ENCODE results near the gene RHD. TPM values are rescaled to one million over a fixed set of nuclear protein-coding genes. Genes with fewer than 3 reads are reported as not detected.
"Not testable (repeated sequence)": the region's sequence is repeated elsewhere in the genome, so short reads cannot be mapped to it uniquely, and the experiment has no call there.

Gene RHD
- total RNA-seq, 2 experiments from 2014 or later = not detected

DNA sequence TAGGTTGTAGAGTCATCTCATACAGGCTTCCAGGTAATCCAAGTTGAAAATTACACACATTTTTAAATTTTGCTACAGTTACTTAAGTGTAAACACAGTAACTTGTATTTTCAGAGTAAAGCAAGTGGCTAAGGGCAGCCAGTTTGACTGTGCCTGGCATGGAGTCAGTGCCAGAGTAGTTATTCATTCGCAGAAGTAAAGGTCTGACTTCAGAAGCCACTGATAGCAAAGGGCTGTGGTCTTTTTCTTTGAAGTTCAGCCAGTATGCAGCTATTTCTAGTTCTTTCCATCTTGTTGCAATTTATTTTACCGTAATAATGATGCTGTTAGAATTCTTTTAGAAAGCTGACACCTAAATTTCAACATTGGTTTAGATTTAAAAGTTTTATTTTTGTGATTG, 75.2 kb downstream of the RHD start:
- H3K36me3 Mint-ChIP-seq (ENCODE audit: low read depth) = peaks cover 13% of the 10 kb centered on the region
- H3K4me1 Mint-ChIP-seq (ENCODE audit: low read depth) = peaks cover 6% of the 10 kb centered on the region
- H3K27ac Mint-ChIP-seq = no peak overlapping the region
- intact Hi-C loops (cut with micrococcal nuclease) = no loop called here
- DNase-seq = no peak
- no peak overlapping the region for H3K4me3 Mint-ChIP-seq
- CTCF ChIA-PET = interaction anchor here (1.5 kb wide), 1 partner anchor 140 kb away, joined by 4 read pairs; no protein-coding TSS in a partner anchor
- no peaks in the 10 kb centered on the region for H3K9me3 Mint-ChIP-seq
- H3K27me3 Mint-ChIP-seq (ENCODE audit: low read depth) = no peaks in the 10 kb centered on the region

GRCh38 chr1:25349606-25350005, 77.3 kb downstream of the RHD start:
- Mint-ChIP-seq H3K4me1 (ENCODE audit: low read depth) (peaks cover 2% of the 10 kb centered on the region), H3K27ac (no peak overlapping the region), H3K27me3 (ENCODE audit: low read depth) (no peaks in the 10 kb centered on the region), H3K4me3 (no peak overlapping the region), H3K9me3 (no peaks in the 10 kb centered on the region), H3K36me3 (ENCODE audit: low read depth) (peaks cover 9% of the 10 kb centered on the region)
- no peak for DNase-seq
- CTCF ChIA-PET = interaction anchor here (1.0 to 2.1 kb wide), 2 partner anchors 10 to 119 kb away, joined by 4 to 5 read pairs; no protein-coding TSS in a partner anchor
- intact Hi-C loops (cut with micrococcal nuclease) = no loop called here

DNA sequence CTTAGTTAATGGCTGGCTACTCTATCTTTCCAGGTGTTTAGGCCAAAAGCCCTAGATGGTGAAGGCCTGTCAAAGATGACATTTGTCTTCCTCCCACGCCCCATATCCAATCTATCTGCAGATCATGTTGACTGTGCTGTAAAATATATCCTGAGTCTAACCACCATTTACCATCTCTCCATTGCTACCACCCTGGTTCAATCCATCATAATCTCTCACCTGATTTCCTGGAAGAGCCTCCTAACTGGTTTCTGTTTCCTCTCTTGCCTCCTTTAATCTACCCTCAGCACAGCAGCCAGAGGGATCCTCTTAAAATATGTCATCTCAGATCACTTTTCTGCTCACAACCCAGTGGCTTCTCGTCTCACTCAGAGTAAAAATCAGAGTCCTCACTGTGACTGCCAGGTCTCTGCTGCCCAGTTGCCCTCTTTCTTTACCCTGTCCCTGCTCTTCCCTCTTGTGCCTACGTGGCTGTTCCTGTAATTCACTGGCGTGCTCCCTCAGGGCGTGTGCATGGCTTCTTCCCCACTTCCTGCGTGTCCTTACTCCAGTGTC, 83.6 kb downstream of the RHD start:
- CTCF ChIA-PET = no interaction called here
- no peaks in the 10 kb centered on the region for H3K9me3 Mint-ChIP-seq
- peak overlapping the region; percentile 38 for H3K27ac Mint-ChIP-seq
- no peaks in the 10 kb centered on the region for H3K27me3 Mint-ChIP-seq (ENCODE audit: low read depth)
- no peak for DNase-seq
- peaks cover 21% of the 10 kb centered on the region for H3K4me1 Mint-ChIP-seq (ENCODE audit: low read depth)
- intact Hi-C loops (cut with micrococcal nuclease) = no loop called here
- no peak overlapping the region for H3K4me3 Mint-ChIP-seq
- peaks cover 14% of the 10 kb centered on the region for H3K36me3 Mint-ChIP-seq (ENCODE audit: low read depth)

GRCh38 chr1:25356441-25356840, 84.1 kb downstream of the RHD start:
- Mint-ChIP-seq H3K27ac (peak overlapping the region; percentile 38), H3K27me3 (ENCODE audit: low read depth) (no peaks in the 10 kb centered on the region), H3K4me3 (no peak overlapping the region), H3K36me3 (ENCODE audit: low read depth) (peaks cover 14% of the 10 kb centered on the region), H3K9me3 (no peaks in the 10 kb centered on the region), H3K4me1 (ENCODE audit: low read depth) (peaks cover 21% of the 10 kb centered on the region)
- DNase-seq = no peak
- CTCF ChIA-PET = no interaction called here
- intact Hi-C loops (cut with micrococcal nuclease) = no loop called here

DNA sequence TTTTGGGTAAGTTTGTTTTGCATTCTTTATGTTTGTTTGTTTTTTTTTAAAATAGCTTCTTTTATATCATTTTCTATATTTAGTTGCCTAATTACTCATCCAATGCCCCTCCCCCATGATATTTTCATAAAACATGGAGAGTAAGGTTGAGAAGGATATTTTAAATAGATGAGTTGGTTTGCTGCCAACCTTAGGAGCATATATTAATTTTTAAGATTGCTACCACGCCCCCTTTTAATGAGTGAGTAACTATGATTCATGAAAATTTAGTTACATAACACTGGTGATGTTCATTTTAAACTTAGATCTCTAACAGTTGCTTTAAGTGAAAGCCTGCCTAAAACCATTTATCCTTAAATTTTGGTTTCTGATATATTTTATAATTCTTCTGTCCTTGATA, 84.5 kb downstream of the RHD start:
- Mint-ChIP-seq H3K36me3 (ENCODE audit: low read depth) (peaks cover 18% of the 10 kb centered on the region), H3K27me3 (ENCODE audit: low read depth) (no peaks in the 10 kb centered on the region), H3K4me1 (ENCODE audit: low read depth) (peaks cover 21% of the 10 kb centered on the region), H3K9me3 (no peaks in the 10 kb centered on the region), H3K4me3 (no peak overlapping the region), H3K27ac (peak overlapping the region; percentile 53)
- intact Hi-C loops (cut with micrococcal nuclease) = no loop called here
- no peak for DNase-seq
- CTCF ChIA-PET = no interaction called here

- CTCF ChIA-PET = no interaction called here
- DNase-seq = no peak
- no peak overlapping the region for H3K27ac Mint-ChIP-seq
- no peaks in the 10 kb centered on the region for H3K9me3 Mint-ChIP-seq
- peaks cover 16% of the 10 kb centered on the region for H3K4me1 Mint-ChIP-seq (ENCODE audit: low read depth)
- intact Hi-C loops (cut with micrococcal nuclease) = no loop called here
- H3K36me3 Mint-ChIP-seq (ENCODE audit: low read depth) = peaks cover 15% of the 10 kb centered on the region
- H3K4me3 Mint-ChIP-seq = no peak overlapping the region
- H3K27me3 Mint-ChIP-seq (ENCODE audit: low read depth) = no peaks in the 10 kb centered on the region
Measured at GRCh38 chr1:25360596-25361581, 88.6 kb downstream of the RHD start.

DNA sequence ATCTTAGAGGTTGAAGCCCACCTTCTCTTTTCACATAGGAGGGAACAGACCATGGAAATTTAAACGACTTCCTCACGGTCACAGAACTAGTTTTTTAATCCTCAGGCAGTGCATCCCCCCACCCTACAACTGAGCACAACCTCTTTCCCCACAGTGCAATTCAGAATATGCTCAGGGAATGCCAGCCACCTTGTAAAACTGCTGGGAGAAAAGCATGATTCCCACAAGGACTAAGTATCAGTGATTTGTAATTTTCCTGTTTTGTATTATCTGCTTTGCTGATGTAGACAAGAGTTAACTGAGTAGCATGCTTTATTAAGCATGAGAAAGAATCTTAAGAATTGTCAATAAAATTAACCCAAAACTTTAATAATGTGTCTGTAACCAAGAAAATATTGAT, 89.6 kb downstream of the RHD start:
- no peaks in the 10 kb centered on the region for H3K9me3 Mint-ChIP-seq
- H3K4me3 Mint-ChIP-seq = no peak overlapping the region
- H3K27ac Mint-ChIP-seq = no peak overlapping the region
- CTCF ChIA-PET = no interaction called here
- H3K27me3 Mint-ChIP-seq (ENCODE audit: low read depth) = no peaks in the 10 kb centered on the region
- H3K4me1 Mint-ChIP-seq (ENCODE audit: low read depth) = peaks cover 8% of the 10 kb centered on the region
- intact Hi-C loops (cut with micrococcal nuclease) = no loop called here
- peaks cover 14% of the 10 kb centered on the region for H3K36me3 Mint-ChIP-seq (ENCODE audit: low read depth)
- no peak for DNase-seq

DNA sequence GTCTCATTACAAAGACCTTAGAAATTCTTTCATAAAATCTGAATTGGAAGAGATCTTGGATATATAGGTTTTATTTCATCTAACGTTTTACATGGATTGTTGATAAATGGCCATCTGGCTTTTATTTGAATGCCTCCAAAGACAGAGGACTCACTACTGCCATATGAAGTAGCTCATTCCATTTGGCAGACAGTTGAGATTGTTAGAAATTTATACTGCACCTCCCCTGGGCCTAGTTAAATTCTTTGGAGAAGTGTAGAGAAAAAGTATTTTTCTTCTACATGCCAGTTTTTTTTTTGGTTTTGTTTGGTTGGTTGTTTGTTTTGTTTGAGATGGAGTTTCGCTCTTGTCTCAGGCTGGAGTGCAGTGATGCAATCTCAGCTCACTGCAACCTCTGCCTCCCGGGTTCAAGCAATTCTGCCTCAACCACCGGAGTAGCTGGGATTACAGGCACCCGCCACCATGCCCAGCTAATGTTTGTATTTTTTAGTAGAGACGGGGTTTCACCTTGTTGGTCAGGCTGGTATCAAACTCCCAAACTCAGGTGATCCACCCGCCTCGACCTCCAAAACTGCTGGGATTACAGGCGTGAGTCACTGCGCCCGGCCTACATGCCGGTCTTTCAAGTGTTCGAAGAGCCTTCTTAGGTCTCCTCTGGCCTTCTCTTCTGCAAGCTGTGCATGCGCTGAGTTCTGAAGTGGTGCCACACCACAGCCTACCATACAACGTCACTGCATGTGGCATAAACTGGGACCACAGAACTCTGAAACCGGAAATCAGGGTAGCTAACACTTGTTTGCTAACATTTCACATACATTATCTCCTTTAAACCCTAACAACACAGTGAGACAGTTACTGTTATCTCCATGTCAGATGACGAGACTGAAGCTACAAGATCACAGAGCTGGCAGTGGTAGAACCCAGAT, 90.6 kb downstream of the RHD start:
- CTCF ChIA-PET; H3K4me1 Mint-ChIP-seq (ENCODE audit: low read depth); intact Hi-C loops (cut with micrococcal nuclease); H3K27me3 Mint-ChIP-seq (ENCODE audit: low read depth); H3K9me3 Mint-ChIP-seq; H3K27ac Mint-ChIP-seq; H3K4me3 Mint-ChIP-seq; DNase-seq: not testable (repeated sequence)
- peaks cover 14% of the 10 kb centered on the region for H3K36me3 Mint-ChIP-seq (ENCODE audit: low read depth)

DNA sequence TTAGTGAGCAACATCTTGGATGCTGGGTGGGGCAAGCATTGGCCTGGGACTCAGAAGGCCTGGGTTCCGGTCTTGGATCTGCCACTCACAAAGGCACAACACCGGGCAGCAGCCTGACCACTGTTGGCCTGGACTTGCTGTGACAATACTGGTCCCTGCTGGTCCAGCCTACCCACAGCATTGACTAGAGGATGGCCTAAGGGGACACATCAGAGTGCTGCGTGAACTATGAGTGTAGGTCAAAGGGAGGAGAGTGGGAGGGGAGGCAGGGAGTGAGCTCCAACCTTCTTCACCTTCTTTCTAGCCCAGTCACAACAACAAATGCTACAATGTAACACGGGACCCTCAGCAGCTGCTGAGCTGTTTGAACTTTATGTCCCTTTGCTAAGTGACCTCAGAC, 96.9 kb downstream of the RHD start:
- intact Hi-C loops (cut with micrococcal nuclease) = no loop called here
- H3K36me3 Mint-ChIP-seq (ENCODE audit: low read depth) = no peaks in the 10 kb centered on the region
- H3K4me1 Mint-ChIP-seq (ENCODE audit: low read depth) = no peaks in the 10 kb centered on the region
- DNase-seq = no peak
- no peak overlapping the region for H3K4me3 Mint-ChIP-seq
- CTCF ChIA-PET = interaction anchor here (0.6 kb wide), 2 partner anchors 117 to 320 kb away, joined by 3 to 4 read pairs; no protein-coding TSS in a partner anchor
- H3K27ac Mint-ChIP-seq = no peak overlapping the region
- H3K9me3 Mint-ChIP-seq = no peaks in the 10 kb centered on the region
- no peaks in the 10 kb centered on the region for H3K27me3 Mint-ChIP-seq (ENCODE audit: low read depth)

GRCh38 chr1:25369691-25370271, 97.5 kb downstream of the RHD start:
- intact Hi-C loops (cut with micrococcal nuclease); H3K36me3 Mint-ChIP-seq (ENCODE audit: low read depth); H3K4me1 Mint-ChIP-seq (ENCODE audit: low read depth); DNase-seq; H3K9me3 Mint-ChIP-seq; H3K27ac Mint-ChIP-seq; H3K27me3 Mint-ChIP-seq (ENCODE audit: low read depth); H3K4me3 Mint-ChIP-seq: not testable (repeated sequence)
- CTCF ChIA-PET = interaction anchor here (0.6 kb wide), 1 partner anchor 319 kb away, joined by 3 read pairs; no protein-coding TSS in a partner anchor

DNA sequence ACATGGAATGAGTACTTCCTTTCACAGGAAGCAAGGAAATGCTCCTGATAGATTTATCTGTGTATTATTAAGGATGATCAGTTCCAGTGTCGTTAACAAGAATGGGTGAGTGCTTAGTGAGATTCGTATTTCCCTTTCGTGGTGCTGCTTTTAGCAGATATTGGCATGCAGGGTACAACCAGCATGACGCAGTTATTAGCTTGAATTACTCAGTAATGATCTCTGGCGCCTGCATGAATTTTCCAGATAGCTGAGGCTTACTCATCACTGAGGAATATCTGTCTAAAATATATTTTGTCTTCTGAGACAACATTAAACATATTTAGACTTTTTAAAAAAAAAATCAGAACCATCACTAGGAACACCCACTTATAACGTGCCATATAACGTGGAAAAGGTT, 99.4 kb downstream of the RHD start:
- H3K36me3 Mint-ChIP-seq (ENCODE audit: low read depth); intact Hi-C loops (cut with micrococcal nuclease); H3K9me3 Mint-ChIP-seq; H3K4me3 Mint-ChIP-seq; CTCF ChIA-PET; DNase-seq; H3K27me3 Mint-ChIP-seq (ENCODE audit: low read depth); H3K27ac Mint-ChIP-seq; H3K4me1 Mint-ChIP-seq (ENCODE audit: low read depth): not testable (repeated sequence)

DNA sequence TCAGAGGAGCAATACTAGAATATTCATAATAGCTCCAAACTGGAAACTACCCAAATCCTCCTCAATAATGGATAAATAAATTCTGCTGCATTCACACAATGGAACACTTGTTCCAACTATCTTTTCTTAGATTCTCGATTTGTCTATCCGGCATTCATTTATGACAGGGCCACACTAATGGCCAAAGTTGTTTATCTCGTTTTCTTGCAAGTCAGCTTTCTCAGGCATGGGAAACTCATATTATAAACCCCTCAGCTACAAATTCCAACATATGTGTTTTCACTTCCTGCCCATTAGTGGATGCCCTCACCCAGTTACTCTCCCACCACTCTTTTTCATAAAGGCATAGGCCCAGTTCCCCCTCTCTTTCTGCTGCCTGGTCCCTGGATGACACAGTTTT, 106.1 kb downstream of the RHD start:
- DNase-seq; H3K27me3 Mint-ChIP-seq (ENCODE audit: low read depth); CTCF ChIA-PET; intact Hi-C loops (cut with micrococcal nuclease); H3K36me3 Mint-ChIP-seq (ENCODE audit: low read depth); H3K4me1 Mint-ChIP-seq (ENCODE audit: low read depth); H3K9me3 Mint-ChIP-seq; H3K4me3 Mint-ChIP-seq; H3K27ac Mint-ChIP-seq: not testable (repeated sequence)

Measured in activated naive CD4-positive, alpha-beta T cell treated with anti-CD3 and anti-CD28 coated beads for 36 hours (primary cell).